Suprapubic skin (tissue), 4 donors: Measurements from ENCODE around the gene OSBPL3. TPM values are rescaled to one million over a fixed set of nuclear protein-coding genes. Genes with fewer than 3 reads are reported as not detected.

ENCODE experiments used
- DNase-seq, 2 donors: peaks; one replicate each; pipeline ENCODE4 v3.0.0-alpha.2; 2019; ENCODE audit warnings: low spot score in 2 of 2
- H3K27ac ChIP-seq: fragments of 200-600 bp; sonication (generic); one replicate; pipeline ENCODE4 v1.5.1; 2019
- H3K27me3 ChIP-seq: fragments of 200-600 bp; sonication (generic); one replicate; pipeline ENCODE4 v1.5.1; 2019
- H3K36me3 ChIP-seq: fragments of 200-600 bp; sonication (generic); one replicate; pipeline ENCODE4 v1.5.1; 2019
- H3K4me1 ChIP-seq: fragments of 200-600 bp; sonication (generic); one replicate; pipeline ENCODE4 v1.5.1; 2019
- H3K4me3 ChIP-seq: fragments of 200-600 bp; sonication (generic); one replicate; pipeline ENCODE4 v1.5.1; 2019; ENCODE audit warnings: mild to moderate bottlenecking
- H3K9me3 ChIP-seq: fragments of 200-600 bp; sonication (generic); one replicate; pipeline ENCODE4 v1.5.1; 2019
- EP300 ChIP-seq: sonication (generic); formaldehyde crosslinking; IDR thresholded peaks from one replicate; pipeline ENCODE4 v1.6.1; 2017; ENCODE audit warnings: antibody characterized with exemption
- POLR2A ChIP-seq, 2 donors: fragments of 450-650 bp; IDR thresholded peaks; one replicate each; pipeline ENCODE4 v1.6.1; 2017; ENCODE audit warnings: antibody characterized with exemption in 2 of 2, mild to moderate bottlenecking in 2 of 2, moderate library complexity in 2 of 2
- POLR2AphosphoS5 ChIP-seq, 3 donors: sonication (generic); formaldehyde crosslinking; IDR thresholded peaks; one replicate each; pipeline ENCODE4 v1.6.1; 2017; ENCODE audit warnings: antibody characterized with exemption in 3 of 3
- WGBS: methylation state at CpG from one replicate; pipeline ENCODE4 v1.1.5; 2018; 5-methylcytosine and 5-hydroxymethylcytosine counted together
- total RNA-seq, 4 donors: library from RNA; depleted of rRNA; stranded (reverse); fragments of >200 nt; gene quantifications; one replicate each; pipeline ENCODE4 v1.1.0, GENCODE V29; 2016
- TF ChIP-seq, protein P1 (sequence below), 2 donors: fragments of 200-600 bp in 1 of 2; fragments of 450-650 bp in 1 of 2; sonication (generic) in 1 of 2; IDR thresholded peaks; one replicate each; pipeline ENCODE4 v1.5.1; 2016 to 2019; ENCODE audit warnings: antibody characterized with exemption in 2 of 2, mild to moderate bottlenecking in 1 of 2, moderate library complexity in 1 of 2

Gene OSBPL3
- total RNA-seq, 4 donors from 2014 or later: 22.0 to 49.0 (median 27.3) TPM

DNA sequence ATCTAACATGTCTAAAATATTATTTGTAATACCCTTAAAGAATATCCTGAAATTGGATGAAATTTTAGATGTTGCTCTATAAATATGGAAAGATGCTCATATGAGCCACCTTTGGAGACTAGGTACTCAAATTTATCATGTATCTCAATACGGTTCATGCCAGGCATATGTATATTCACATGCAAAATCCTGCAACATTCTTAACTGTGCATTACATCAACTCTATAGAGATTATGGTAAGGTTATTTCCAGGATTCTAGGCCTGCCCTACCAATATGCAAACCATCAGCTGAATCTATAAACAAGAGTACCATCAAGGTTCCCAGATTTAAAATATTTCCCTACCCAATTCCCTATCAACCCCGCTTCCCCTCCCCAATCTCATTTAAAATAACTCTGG lies 27.5 kb downstream of the OSBPL3 start:
- DNase-seq: no peak
- H3K27ac ChIP-seq: no peak overlapping the region
- no peaks in the 10 kb centered on the region for H3K36me3 ChIP-seq
- H3K9me3 ChIP-seq: no peaks in the 10 kb centered on the region
- no peaks in the 10 kb centered on the region for H3K4me1 ChIP-seq
- no peaks in the 10 kb centered on the region for H3K27me3 ChIP-seq
- TF ChIP-seq EP300: no peak
- TF ChIP-seq, protein P1, sequence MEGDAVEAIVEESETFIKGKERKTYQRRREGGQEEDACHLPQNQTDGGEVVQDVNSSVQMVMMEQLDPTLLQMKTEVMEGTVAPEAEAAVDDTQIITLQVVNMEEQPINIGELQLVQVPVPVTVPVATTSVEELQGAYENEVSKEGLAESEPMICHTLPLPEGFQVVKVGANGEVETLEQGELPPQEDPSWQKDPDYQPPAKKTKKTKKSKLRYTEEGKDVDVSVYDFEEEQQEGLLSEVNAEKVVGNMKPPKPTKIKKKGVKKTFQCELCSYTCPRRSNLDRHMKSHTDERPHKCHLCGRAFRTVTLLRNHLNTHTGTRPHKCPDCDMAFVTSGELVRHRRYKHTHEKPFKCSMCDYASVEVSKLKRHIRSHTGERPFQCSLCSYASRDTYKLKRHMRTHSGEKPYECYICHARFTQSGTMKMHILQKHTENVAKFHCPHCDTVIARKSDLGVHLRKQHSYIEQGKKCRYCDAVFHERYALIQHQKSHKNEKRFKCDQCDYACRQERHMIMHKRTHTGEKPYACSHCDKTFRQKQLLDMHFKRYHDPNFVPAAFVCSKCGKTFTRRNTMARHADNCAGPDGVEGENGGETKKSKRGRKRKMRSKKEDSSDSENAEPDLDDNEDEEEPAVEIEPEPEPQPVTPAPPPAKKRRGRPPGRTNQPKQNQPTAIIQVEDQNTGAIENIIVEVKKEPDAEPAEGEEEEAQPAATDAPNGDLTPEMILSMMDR (IDR thresholded peaks at IDR 0.05): no peak
- 92% methylated on average over 2 of the region's 2 CpGs for WGBS
- H3K4me3 ChIP-seq: no peak overlapping the region

DNA sequence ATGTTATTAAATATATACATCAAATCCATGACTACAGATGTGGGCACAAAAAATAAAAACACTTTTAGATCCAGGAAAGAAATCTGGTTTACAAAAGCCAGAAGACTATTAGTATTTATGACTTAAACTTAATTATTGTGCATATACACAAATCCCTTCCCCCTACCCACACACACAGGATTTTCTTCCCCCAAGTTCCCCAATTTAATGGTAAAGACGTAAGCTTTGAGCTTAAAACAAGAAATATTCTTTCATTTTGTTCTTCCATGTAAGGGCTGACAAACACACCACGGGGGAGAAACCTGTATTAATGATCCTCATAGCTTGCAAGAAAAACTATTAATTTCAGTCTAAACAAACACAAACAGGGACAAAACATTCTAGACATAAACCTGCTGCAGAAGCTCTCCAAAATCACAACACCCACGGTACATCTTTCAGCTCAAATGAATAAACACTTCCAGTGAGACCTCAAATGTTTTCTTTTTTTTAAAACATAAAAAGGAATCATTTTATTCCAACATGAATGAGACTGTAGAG lies 28.5 kb downstream of the OSBPL3 start:
- Histone ChIP-seq H3K9me3 (no peaks in the 10 kb centered on the region), H3K4me3 (no peak overlapping the region), H3K27ac (no peak overlapping the region), H3K36me3 (no peaks in the 10 kb centered on the region), H3K27me3 (no peaks in the 10 kb centered on the region), H3K4me1 (no peaks in the 10 kb centered on the region)
- TF ChIP-seq POLR2AphosphoS5 (IDR thresholded peaks at IDR 0.05) (no peak), EP300 (no peak), POLR2A (IDR thresholded peaks at IDR 0.05) (no peak)
- TF ChIP-seq, protein P1 (IDR thresholded peaks at IDR 0.05): no peak
- 70% methylated on average over 3 of the region's 3 CpGs for WGBS
- no peak for DNase-seq

DNA sequence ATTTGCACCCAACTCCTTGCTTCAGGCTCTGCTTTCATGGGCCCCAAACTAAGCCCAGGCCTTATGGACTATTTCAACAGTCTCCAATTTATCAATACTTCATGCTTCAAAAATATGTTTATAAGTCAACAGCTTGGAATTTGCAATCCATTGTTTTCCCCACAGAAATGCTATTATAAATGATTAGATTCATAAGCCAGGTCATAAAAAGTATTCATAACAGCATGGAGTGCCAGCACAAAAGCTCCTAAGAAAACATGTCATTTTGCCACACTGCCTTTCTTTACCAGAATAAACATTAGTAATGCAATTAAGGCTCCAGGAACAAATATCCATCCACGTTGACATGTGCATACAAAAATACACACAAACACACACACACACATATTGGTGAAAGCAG lies 30.1 kb downstream of the OSBPL3 start:
- Histone ChIP-seq H3K4me1 (no peaks in the 10 kb centered on the region), H3K4me3 (no peak overlapping the region), H3K36me3 (no peaks in the 10 kb centered on the region), H3K27ac (no peak overlapping the region), H3K9me3 (no peaks in the 10 kb centered on the region), H3K27me3 (no peaks in the 10 kb centered on the region)
- no peak for DNase-seq
- no peak for TF ChIP-seq POLR2A (IDR thresholded peaks at IDR 0.05)
- no peak for TF ChIP-seq EP300
- TF ChIP-seq, protein P1 (IDR thresholded peaks at IDR 0.05): no peak
- no peak for TF ChIP-seq POLR2AphosphoS5 (IDR thresholded peaks at IDR 0.05)
- 23% methylated on average over 1 of the region's 1 CpG for WGBS

DNA sequence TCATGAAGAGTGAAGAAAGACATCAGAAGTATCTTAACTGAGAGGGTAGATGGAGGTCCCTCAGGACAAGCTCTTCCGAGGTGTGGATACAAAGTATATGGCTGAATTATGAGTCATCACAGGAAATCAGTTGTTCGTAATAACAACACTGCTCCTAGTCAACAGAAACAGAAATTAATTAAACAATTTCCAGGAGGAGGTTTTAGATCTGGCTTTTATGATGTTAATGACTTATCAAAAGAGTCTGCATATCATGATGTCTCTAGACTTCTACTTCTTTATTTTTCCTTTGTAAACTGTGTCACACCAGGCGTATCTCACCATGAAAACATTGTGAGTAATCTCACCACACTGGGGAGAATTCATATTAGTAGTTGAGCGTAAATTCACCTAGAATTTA lies 31.2 kb downstream of the OSBPL3 start:
- H3K36me3 ChIP-seq: no peaks in the 10 kb centered on the region
- no peak overlapping the region for H3K27ac ChIP-seq
- no peaks in the 10 kb centered on the region for H3K27me3 ChIP-seq
- no peak for DNase-seq
- WGBS: 86% methylated on average over 4 of the region's 4 CpGs
- TF ChIP-seq EP300: no peak
- no peak for TF ChIP-seq POLR2A (IDR thresholded peaks at IDR 0.05)
- no peak for TF ChIP-seq POLR2AphosphoS5 (IDR thresholded peaks at IDR 0.05)
- TF ChIP-seq, protein P1 (IDR thresholded peaks at IDR 0.05): no peak
- no peak overlapping the region for H3K4me3 ChIP-seq
- H3K4me1 ChIP-seq: no peaks in the 10 kb centered on the region
- no peaks in the 10 kb centered on the region for H3K9me3 ChIP-seq

DNA sequence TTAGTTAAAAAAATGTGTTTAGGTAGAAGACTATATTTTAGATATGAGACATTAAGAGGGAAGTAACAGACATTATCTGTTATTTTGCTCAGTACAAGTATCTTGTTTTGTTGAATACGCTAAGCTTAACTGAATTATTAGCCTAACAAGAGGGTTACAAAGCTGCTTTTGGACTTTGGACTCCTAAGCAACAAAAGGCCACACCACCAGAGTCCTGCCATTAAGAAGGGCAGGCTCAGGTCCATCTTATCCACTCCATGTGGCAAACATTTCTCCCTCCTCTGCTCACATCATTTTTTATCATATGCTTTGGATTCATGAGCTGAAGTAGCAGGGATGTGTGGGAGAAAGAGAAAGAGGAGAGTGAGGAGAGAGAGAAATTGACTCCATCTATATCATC lies 33.5 kb downstream of the OSBPL3 start:
- H3K36me3 ChIP-seq: no peaks in the 10 kb centered on the region
- no peak overlapping the region for H3K4me3 ChIP-seq
- WGBS: 100% methylated on average over 1 of the region's 1 CpG
- DNase-seq: no peak
- H3K4me1 ChIP-seq: no peaks in the 10 kb centered on the region
- no peak for TF ChIP-seq POLR2A (IDR thresholded peaks at IDR 0.05)
- TF ChIP-seq, protein P1 (IDR thresholded peaks at IDR 0.05): no peak
- TF ChIP-seq EP300: no peak
- no peak for TF ChIP-seq POLR2AphosphoS5 (IDR thresholded peaks at IDR 0.05)
- H3K27me3 ChIP-seq: no peaks in the 10 kb centered on the region
- H3K27ac ChIP-seq: no peak overlapping the region
- no peaks in the 10 kb centered on the region for H3K9me3 ChIP-seq
